HK-2 (cell line): Measurements from ENCODE around the gene SH3BP2.
A peak's percentile ranks its signal among the peaks of the same experiment; 100 is the strongest.

Experiments used
- DNase-seq: peaks from one replicate; pipeline ENCODE4 v3.0.0-alpha.2; 2018; ENCODE audit not compliant: unreplicated experiment

Gene SH3BP2

DNA sequence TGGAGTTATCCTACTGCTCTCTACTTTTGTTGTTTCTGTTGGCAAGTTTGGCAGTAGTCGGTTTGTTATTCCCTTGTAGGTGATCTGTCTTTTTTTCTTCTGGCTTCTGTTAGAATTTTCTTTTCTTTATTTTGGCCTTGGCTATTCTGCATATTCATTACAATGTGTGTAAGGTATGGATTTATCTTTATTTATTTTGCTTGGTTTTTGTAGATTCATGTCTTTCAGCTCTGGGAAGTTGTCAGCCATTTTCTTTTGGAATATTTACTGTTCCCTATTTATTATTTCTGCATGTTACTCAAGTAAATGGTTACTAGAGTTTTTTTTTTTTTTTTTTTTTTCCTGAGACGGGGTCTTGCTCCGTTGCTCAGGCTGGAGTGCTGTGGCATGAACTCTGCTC lies 63.4 kb downstream of the SH3BP2 start:
- no peak for DNase-seq

DNA sequence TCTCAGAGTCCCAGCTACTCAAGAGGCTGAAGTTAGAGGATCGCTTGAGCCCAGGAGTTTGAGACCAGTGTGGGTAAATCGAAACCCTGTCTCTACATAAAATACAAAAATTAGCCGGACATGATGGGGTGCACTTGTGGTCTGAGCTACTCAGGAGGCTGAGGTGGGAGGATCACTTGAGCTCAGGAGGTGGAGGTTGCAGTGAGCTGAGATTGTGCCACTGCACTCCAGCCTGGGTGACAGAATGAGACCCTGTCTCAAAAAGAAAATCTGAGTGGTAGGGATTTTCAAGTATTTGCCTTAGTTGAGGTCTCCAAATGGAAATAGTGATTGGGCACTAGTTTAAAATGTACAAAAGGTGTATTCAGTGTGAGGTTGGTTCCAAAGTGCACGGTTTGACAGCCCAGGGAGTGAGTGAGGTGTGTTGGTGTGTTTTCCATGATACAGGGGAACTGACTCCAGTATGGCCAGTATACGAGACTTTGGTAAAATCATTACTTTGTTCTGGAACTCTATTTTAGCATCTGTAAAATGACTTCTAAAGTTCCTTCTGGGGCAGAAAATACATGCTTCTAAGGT lies 64.6 kb downstream of the SH3BP2 start:
- DNase-seq, result no peak

DNA sequence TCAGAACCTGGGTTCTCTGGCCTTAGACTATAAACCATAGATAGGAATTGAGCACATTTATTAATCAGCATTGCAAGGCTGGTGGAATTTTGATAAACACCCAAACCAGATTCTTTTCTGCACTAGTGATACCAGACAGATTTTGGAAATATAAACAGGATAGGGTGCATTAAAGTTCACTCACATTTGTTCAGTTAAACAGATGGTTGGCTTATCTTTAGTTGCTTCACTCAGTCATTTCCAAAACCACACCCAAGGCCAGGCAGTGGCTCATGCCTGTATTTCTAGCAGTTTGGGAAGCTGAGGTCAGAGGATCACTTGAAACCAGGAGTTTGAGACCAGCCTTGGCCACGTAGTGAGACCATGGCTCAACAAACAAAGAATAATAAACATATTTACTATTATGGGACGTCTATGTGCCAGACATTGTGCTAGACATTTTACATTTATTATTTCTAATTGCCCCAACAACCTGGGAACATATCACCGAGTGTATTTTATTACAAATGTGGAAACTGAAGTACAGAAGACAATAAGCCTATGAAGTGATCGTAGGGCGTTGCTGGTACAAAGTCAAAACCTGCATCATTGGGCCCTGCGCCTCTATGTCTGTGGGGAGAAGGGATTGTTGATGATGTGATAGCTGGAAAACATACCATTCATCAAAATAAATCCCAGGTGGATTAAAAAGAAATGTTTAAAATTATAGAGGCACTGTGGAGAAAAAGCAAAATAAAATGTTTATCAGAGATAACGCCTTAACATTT lies 65.7 kb downstream of the SH3BP2 start:
- DNase-seq, result no peak

DNA sequence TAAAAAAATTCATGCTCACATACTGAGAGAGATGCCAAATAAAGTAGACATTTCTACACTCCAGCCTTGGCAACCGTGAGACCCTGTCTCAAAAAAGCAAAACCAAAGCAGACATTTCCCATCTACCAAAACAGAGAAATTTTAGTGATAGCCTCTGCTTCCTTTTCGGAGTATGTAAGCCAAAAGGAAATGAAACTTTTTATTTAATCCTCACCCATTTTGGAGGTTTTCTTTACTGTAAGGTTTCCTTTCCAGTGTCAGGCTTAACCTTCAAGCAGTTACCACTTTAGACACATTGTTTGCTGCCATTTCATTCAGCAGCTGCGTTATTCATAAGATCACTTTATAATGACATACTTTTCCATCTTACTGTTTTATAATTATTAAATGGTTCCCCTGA lies 66.6 kb downstream of the SH3BP2 start:
- DNase-seq, result no peak

DNA sequence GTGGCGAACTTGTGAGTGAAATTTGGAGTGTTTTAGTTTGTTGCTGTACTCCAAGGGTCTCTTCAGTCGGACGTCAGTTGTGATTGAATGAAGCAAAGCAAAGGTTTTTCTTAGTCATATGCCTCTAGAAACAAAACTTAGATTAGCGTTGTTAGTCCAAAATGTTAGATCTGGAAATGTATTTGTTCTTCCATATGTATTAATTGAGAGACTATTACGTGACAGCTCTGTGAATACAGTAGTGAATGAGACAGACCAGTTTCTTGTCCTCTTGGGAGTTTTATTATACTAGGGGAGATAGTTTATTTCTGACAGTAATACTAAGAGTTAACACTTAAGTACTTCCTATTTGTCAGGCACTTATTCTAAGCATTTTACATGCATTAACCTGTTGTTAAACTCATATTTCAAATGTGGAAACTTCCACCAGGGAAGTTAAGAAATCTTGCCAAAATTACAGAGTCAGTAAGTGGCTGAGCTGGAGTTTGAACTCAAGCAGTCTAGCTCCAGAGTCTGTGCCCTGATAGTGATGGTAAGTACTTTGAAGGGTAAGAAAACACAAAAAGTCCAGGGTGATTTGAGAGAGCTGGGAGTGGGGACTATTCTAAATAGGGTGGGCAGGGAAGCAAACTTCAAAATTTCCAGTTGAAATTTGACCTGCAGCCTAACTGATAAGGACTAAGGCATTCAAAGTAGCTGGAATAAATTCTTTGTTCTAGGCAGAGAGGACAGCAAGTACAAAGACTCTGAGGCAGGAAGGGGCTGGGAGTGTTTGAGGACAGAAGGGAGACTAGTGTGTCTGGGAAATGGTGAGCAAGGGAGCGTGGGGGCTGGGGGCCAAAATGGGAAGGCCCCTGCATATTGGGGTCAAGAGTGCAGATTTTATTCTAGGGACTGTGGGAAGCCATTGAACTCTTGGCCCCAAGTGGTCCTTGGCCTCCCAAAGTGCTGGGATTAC lies 67.8 kb downstream of the SH3BP2 start:
- DNase-seq, result no peak

DNA sequence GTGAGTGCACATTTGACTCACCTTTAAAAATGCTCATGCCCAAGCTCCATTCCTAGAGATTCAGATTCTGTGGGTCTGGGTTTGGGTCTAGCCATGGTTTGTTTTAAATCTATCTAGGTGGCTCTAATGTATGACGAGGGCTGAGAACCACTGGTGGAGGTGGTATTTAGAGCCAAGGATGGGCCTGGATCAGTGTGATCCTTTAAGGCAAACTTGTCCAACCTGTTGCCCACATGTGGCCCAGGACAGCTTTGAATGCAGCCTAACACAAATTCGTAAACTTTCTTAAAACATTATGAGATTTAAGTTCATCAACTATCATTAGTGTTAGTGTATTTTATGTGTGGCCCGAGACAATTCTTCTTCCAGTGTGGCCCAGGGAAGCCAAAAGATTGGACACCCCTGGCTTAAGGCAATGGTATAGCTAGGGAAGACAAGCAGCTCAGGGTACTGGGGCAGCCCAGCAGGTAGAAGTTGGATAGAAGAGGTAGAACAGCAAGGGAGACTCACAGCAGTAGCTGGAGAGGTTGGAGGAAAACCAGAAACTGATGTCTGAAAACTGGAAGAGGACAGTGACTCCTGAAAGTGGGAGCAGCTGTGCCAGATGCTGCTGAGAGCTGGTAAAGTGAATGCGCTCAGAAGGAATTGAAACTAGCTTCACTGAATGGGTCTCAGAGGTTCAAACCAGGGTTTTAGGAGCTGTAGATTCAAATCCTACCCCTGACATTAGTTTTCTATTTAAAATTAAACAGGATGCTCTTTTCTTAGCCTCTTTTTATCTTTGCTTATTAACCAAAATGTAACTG lies 68.9 kb downstream of the SH3BP2 start:
- no peak for DNase-seq

DNA sequence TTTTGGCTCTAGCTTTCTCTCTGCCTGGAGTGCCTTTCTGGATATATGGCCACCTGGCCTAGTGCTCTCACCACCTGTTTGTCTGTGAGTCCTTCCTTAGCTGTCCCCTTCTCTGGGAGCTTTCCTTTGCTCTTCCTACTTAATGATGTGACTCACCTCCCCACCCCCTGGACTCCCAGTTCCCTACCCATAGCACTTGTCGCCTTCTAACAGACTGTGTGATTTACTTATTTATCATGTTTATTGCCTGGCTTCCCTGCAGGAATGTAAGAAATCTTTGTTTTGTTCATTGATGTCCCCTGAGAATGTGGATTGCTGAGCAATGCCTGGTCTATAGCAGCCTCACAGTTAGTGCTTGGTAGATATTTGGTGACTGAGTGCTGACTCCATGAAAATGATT lies 69.6 kb downstream of the SH3BP2 start:
- peak; percentile 56 for DNase-seq

DNA sequence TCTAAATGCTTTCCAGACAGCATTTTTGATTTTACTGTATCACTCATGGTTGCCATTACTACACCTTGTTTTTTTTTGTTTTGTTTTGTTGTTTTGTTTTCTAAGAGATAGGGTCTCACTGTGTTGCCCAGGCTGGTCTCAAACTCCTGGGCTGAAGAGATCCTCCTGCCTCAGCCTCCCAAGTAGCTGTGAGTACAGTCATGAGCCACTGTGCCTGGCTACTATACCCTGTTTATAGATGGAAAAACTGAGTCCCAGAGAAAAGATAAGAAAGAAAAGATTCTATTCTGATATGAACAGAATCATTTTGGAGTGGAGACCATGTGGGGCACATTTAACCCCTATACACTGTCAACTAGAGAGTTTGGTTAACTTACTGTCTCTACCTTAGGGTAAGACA lies 70.8 kb downstream of the SH3BP2 start:
- DNase-seq, result no peak

DNA sequence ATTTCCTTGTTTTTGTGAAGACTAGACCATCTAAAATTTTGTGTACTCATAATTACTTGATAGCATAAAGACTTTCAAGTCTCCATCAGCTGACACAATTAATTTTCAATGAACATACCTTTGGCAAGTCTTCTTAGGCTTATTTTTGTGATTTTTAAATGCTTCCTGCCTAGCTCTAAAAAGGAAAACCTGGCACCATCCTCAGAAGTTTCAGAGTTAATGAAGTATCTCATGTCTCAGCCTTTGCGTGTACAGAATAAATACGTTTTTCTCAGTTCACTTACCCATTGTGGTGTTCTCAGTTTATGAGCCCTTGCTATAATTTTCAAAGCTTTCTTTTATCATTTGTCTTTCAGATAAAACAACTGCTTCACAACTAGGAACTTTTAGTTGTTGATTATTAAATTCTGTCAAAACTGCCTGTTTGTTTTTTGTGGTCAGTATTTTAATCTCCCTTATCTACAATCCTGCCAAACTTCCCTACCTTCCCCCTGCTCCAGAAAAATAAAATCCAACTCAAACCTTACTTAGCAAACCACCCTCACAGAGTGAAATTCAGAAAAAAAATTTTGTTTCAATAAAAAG lies 72.4 kb downstream of the SH3BP2 start:
- DNase-seq, result no peak

DNA sequence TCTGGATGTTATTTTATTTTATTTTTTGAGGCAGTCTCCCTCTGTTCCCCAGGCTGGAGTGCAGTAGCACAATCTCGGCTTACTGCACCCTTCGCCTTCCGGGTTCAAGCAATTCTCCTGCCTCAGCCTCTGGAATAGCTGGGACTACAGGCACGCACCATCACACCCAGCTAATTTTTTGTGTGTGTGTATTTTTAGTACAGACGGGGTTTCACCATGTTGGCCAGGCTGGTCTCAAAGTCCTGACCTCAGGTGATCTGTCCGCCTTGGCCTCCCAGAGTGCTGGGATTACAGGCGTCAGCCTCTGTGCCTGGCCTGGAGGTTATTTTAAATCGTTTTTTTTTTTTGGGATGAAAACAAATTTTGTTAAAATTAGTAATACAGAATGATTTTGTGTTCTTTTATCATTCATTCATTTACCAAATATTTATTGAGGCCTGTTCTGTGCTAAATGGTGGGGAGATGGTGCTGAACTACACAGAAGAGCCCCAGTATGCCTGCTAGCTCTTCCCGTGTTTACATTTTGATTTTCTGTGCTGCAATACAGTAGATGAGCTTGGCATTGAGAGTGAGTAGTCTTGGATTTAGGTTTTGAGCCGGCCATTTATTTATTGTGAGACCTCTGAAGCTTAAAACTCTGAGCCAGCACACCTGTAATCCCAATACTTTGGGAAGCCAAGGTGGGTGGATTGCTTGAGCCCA lies 73.4 kb downstream of the SH3BP2 start:
- no peak for DNase-seq

DNA sequence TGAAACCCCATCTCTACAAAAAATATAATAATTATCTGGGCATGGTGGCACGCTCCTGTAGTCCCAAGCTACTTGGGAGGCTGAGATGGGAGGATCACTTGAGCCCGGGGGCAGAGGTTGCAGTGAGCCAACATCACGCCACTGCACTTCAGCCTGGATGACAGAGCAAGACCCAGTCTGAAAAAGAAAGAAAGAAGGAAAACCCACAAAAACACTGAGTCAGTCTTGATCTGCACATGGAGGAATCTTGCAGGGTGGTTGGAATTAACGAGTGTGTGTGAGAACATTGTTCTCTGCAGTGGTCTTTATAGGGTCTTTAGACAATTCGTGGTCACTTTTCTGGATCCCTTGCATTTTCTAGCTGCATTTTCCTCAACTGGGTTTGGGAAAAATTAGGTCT lies 74.0 kb downstream of the SH3BP2 start:
- no peak for DNase-seq

DNA sequence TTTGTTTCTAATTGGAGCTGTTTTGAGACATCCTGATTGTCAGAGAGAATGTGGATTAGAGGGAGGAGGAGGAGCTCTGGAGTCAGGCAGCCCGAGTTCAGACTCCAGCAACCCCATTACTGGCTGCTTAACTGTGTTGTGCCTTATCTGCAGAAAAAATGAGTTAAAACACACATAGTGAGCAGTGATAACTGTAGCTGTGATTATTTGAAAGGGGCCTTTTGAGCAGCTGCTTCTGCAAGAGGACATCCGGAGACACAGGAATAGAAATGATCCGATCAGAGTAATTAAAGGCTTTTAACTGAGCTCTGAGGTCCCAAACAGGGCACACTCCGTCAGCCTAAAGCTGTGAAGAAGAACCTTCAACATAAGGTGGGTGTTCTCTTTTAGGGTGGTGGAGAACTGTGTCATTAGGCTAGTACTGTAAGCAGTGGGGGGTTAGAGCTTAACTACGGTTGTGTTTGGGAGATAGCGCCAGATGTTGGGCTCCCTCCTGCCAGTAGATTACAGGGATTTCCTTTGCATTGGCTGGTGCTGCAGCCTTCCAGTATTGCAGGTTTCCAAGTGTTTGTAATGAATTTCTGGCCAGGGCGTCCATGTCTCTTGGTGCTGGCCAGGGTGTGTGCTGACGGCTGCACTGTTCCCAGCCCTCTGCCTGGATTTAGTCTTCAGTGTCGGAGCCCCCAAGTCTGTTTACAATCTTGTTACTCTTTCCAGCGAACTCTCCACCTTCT lies 75.0 kb downstream of the SH3BP2 start:
- DNase-seq, result no peak

DNA sequence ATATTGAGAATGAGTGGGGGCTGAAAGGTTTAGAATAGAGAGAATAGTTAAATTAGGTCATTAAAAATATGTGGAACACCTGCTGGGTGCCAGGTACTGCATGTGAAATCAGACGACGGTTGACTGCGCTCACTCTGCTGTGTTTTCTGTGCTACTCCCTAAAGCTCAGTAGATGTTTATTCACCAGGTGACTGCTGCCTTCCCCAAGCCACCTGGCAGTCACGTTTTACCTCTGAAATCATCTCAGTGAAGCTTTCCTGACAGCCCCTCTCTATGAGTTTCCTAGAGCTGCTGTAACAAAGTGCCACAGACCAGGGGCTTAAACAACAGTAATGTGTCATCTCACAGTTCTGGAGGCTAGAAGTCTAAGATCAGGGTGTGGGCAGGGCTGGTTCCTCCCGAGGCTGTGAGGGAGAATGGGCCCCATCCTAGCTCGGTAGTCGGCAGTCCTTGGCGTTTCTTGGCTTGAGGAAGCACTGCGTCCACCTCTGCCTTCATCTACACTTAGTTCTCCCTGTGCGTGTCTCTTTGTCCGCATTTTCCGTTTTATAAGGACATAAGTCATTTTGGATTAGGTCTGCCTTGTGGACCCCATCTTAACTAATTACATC lies 76.1 kb downstream of the SH3BP2 start:
- no peak for DNase-seq

DNA sequence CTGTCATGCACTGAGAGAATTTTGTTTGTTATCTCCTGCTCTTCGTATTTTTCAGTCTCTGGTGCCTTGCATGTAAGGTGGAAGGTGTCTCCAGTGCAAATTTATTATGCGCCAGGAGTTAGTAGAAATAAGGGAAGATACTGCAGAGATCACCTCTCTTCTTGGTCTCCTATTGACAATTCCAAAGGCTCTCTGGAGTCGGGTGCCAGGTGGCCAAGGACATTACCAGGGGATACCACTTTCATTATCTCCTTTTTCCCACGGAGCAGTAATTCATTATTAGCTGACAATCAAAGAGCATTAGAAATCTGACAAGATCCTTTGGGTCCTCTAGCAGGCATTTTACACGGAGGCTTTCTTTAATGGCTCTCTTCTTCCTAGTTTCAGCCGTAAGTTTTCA lies 76.8 kb downstream of the SH3BP2 start:
- no peak for DNase-seq

DNA sequence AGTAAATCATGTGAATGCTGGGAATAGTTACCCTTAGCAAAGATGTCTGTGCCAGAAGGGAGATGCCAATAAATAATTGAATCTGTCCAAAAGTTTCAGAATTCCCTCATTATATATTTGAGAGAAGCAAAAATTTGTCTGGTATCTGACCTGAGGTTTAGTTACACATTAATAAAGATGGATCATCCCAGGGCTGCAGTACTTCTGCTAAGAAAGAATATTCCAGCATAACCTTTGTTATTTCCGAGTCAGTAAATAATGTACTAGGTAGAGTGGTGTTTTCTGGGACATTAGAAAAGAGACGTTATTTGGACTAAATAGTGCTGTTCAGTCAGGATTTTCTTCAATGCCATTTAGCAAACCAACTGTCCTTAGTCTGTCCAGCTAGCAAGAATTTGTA lies 77.2 kb downstream of the SH3BP2 start:
- no peak for DNase-seq

DNA sequence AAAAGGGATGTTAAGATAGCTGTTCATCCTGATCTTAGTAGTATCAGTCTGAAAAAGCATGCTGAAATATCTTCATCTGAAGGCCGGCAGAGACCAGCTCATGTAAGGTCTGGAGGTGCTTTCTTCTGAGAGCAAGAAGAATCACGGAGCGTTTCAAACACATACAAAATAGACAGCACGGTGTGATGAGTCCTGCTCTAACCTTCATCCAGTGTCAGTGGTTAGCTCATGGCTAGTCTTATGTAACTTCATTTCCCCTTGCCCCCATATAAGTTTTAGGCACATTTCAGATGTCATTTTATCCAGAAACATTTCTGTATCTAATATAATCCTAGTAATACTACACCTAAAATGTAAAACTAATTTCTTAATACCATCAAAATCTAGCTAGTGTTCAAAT lies 78.6 kb downstream of the SH3BP2 start:
- DNase-seq, result no peak

DNA sequence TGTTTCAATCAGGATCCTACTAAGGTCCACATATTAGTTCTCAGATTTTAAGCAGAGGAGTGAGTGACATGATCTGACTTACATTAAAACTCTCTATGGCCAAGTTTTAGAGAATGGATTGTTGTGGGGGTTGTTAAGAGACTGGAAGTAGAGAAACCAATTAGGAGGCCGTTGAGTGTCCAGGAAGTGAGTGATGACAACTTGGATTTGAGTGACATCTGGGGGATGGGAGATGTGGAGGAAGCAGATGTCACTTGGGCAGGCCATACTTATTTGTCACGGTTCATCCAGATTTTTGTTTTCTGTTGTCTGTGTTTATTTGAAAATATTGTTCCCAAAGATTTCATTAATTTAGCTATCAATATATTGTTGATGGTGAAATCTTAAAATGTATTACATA lies 79.0 kb downstream of the SH3BP2 start:
- no peak for DNase-seq

DNA sequence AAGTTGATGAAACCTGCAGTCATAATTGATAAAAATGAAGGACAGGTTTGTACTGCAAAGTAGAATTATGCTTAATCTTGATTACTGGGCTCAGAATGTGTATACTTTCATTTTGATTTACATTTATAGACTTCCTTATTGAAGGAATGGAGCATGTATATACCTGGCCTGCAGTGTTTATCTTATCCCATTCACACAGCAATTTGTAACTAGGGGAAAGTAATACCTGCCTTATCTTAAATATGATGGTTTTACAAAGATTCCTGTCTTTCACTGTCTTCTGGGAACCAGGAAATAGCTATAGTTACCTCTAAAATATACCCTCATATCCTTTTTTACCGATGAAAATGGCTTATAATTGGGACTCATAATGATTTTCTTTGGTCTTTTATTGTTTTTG lies 80.4 kb downstream of the SH3BP2 start:
- no peak for DNase-seq

DNA sequence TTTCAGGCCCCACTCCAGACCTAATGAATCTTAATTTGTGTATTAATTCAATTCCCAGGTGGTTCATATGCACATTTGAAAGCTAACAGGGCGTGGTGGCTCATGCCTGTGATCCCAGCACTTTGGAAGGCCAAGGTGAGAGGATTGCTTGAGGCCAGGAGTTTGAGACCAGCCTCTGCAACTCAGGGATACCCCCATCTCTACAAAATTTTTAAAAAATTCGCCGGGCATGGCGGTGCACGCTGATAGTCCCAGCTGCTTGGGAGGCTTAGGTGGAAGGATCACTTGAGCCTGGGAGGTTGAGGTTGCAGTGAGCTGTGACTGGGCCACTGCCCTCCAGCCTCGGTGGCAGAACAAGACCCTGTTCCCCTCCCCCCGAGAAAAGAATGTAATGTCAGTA lies 82.0 kb downstream of the SH3BP2 start:
- DNase-seq, result no peak

DNA sequence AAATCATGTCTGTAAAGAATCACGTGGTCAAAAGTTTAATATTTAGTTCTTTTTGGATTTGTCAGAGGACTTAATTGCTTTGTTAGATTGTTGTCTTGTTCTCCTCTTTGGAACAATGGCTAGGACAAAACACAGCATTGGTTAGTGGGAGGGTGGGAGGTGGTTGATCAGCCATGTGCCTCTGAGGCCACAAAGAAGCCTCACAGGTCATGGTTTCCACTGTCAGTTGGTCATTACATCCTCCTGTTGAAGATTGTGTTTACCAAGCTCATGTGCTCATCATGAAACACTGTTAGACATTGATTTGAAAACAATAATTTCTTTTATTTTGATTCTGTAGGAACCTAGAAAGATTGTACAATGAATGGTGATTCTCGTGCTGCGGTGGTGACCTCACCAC lies 82.7 kb downstream of the SH3BP2 start:
- no peak for DNase-seq
